Choroid plexus epithelial cell (primary cell): ENCODE data around the gene GPR78.

ENCODE experiments used
- DNase-seq: peaks from one replicate; pipeline ENCODE4 v3.0.0-alpha.2; 2010; ENCODE audit warnings: low read depth
- H3K4me3 ChIP-seq: 2 replicates; pipeline ENCODE4 v1.5.1; 2011; ENCODE audit warnings: low read depth, mild to moderate bottlenecking, control low read depth, low read length, moderate library complexity
- CTCF ChIP-seq: conservative IDR thresholded peaks from 2 replicates; pipeline ENCODE4 v1.5.1; 2011; ENCODE audit warnings: low read depth, mild to moderate bottlenecking, control low read depth, inconsistent platforms, low read length, moderate library complexity

GPR78 gene

GRCh38 chr4:8577046-8577445 is 3.1 kb upstream of the GPR78 start:
- TF ChIP-seq CTCF, result no peak
- no peak for DNase-seq
- no peak overlapping the region for H3K4me3 ChIP-seq

- no peak for TF ChIP-seq CTCF
- no peak for DNase-seq
Observed at GRCh38 chr4:8577972-8578371, 2.2 kb upstream of the GPR78 start.

GRCh38 chr4:8578717-8579116 is 1.5 kb upstream of the GPR78 start:
- H3K4me3 ChIP-seq, result no peak overlapping the region
- DNase-seq, result no peak
- TF ChIP-seq CTCF, result no peak

More at GRCh38 chr4:8577972-8578371, 2.2 kb upstream of the GPR78 start:
- H3K4me3 ChIP-seq, result no peak overlapping the region

- no peak for DNase-seq
- H3K4me3 ChIP-seq, result no peak overlapping the region
- TF ChIP-seq CTCF, result no peak
Observed at GRCh38 chr4:8579526-8580320, 469 bp upstream of the GPR78 start.

- no peak for DNase-seq
- TF ChIP-seq CTCF, result no peak
Observed at GRCh38 chr4:8581094-8581861, 1.1 kb downstream of the GPR78 start.

GRCh38 chr4:8582016-8582415 is 1.8 kb downstream of the GPR78 start:
- no peak overlapping the region for H3K4me3 ChIP-seq
- TF ChIP-seq CTCF, result no peak
- DNase-seq, result no peak

More at GRCh38 chr4:8581094-8581861, 1.1 kb downstream of the GPR78 start:
- H3K4me3 ChIP-seq, result no peak overlapping the region
